ENCODE results near the gene PRDM15. TPM values are rescaled to one million over a fixed set of nuclear protein-coding genes. Genes with fewer than 3 reads are reported as not detected.

PRDM15 gene
- total RNA-seq, 4 donors from 2014 or later = 11.8 to 33.7 (median 18.5) TPM

DNA sequence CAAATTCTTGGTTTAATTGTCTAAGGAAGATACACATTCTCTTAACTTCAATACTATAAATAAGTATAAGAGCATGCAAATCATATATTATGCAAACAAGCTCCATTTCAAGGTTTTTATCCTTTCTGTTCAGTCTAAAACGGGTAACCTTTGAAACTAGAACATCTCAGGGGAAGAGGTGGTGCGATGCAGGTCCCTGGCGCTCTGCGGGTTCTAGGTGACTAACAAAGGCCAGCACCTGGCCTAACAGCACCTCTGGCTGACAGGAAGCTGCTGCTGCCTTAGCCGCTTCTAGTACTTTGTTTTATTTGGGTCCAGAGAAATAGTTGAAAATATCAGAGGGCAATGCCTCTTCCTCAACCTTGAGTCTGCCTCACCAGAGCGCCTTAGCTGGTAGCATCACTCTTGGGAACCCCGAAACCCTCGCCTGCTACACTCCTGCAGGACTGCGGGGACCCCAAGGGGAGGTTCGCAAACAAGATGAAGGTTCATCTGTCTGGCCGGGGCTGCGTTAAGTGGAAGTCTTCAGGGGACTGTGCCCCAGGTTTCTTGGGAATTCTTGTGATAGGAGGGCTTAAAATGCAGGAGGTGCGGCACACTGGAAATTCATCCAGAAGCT is 45.5 kb downstream of the PRDM15 start:
- TF ChIP-seq, protein P1, sequence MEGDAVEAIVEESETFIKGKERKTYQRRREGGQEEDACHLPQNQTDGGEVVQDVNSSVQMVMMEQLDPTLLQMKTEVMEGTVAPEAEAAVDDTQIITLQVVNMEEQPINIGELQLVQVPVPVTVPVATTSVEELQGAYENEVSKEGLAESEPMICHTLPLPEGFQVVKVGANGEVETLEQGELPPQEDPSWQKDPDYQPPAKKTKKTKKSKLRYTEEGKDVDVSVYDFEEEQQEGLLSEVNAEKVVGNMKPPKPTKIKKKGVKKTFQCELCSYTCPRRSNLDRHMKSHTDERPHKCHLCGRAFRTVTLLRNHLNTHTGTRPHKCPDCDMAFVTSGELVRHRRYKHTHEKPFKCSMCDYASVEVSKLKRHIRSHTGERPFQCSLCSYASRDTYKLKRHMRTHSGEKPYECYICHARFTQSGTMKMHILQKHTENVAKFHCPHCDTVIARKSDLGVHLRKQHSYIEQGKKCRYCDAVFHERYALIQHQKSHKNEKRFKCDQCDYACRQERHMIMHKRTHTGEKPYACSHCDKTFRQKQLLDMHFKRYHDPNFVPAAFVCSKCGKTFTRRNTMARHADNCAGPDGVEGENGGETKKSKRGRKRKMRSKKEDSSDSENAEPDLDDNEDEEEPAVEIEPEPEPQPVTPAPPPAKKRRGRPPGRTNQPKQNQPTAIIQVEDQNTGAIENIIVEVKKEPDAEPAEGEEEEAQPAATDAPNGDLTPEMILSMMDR (IDR thresholded peaks at IDR 0.05) = no peak
- no peak for TF ChIP-seq POLR2A (IDR thresholded peaks at IDR 0.05)
- TF ChIP-seq EP300 (IDR thresholded peaks at IDR 0.05) = no peak
- WGBS, 2 donors = 91 to 94% methylated on average over 13 of the region's 13 CpGs
- H3K27me3 ChIP-seq = no peaks in the 10 kb centered on the region
- no peaks in the 10 kb centered on the region for H3K9me3 ChIP-seq
- H3K4me3 ChIP-seq = no peak overlapping the region
- no peaks in the 10 kb centered on the region for H3K4me1 ChIP-seq
- no peak for DNase-seq (ENCODE audit: low spot score in 2 of 2)
- peaks cover 0 to 73% (median 3%) of the 10 kb centered on the region in 3 donors for H3K36me3 ChIP-seq
- no peak overlapping the region for H3K27ac ChIP-seq

DNA sequence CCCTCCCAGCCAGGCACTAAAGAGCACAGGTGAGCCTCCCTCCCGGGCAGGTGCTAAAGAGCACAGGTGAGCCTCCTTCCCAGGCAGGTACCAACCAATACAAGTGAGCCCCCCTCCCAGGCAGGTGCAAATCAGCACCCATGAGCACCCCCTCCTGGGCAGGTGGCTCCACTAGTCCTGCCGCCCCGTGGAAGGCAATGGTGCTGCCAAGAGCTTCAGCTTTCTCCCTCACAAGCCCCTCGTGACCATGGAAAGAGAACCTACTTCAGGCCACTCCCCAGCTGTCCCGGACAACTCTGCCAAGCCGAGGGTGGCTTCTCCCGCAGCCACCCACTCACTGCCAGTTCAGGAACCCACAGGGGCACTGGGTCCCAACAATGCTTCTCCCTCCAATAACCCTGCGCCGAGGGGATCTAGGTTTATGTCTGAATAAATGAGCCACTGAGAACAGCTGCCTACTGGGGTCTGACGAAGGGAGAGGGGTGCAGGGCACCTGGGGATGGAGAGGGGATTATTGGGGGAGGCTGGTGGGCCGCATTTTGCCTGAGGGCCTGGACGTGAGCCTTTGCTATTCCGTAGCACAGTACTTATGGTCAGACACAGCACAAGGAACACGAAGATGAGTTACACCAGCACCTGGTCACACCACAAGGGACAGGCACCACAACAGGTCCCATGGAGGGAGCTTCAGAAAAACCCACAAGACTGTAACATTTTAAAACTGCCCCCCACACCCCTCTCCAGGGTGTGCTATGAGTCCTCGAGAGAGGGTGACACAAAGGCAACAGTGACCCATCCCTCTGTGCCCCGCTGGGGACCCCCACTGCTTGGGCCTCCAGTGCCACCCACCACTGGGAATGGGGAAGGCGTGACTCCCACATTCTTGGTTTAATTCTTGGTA is 46.3 kb downstream of the PRDM15 start:
- WGBS, 2 donors = 84 to 94% methylated on average over 15 to 17 of the region's 17 CpGs
- no peak overlapping the region for H3K27ac ChIP-seq
- H3K27me3 ChIP-seq = no peaks in the 10 kb centered on the region
- TF ChIP-seq POLR2A (IDR thresholded peaks at IDR 0.05) = no peak
- TF ChIP-seq EP300 (IDR thresholded peaks at IDR 0.05) = no peak
- TF ChIP-seq, protein P1 (IDR thresholded peaks at IDR 0.05) = no peak
- no peaks in the 10 kb centered on the region for H3K9me3 ChIP-seq
- no peak for DNase-seq (ENCODE audit: low spot score in 2 of 2)
- H3K36me3 ChIP-seq = peaks cover 0 to 73% (median 3%) of the 10 kb centered on the region in 3 donors
- no peaks in the 10 kb centered on the region for H3K4me1 ChIP-seq
- H3K4me3 ChIP-seq = no peak overlapping the region

DNA sequence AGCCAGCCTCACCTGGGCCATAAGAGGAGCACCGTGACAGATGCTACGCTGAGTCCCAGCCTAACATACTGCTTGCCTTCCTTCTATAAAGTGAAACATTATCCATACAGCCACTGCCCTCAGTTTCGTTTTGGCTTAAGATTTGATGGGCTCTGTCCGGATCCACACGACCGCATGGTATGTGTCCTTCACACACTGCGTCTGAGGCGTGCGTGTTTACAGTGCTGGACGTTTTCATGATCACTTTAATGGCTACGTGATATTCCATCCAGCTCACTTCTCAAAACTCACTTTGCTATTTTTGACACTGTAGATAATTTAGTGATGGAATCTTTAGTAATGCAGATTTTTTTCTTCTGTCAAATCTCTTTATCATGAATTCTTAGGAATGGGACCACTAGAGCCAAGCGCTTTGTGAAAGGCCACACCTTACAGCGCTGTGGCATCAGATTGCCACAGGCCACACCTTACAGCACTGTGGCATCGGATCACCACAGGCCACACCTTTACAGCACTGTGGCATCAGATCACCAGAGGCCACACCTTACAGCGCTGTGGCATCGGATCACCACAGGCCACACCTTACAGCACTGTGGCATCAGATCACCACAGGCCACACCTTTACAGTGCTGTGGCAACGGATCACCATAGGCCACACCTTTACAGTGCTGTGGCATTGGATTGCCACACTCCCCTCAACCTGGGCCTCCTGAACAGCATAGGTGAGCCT is 47.1 kb downstream of the PRDM15 start:
- no peaks in the 10 kb centered on the region for H3K27me3 ChIP-seq
- TF ChIP-seq, protein P1 (IDR thresholded peaks at IDR 0.05) = no peak
- TF ChIP-seq EP300 (IDR thresholded peaks at IDR 0.05) = no peak
- no peak for TF ChIP-seq POLR2A (IDR thresholded peaks at IDR 0.05)
- H3K4me1 ChIP-seq = no peaks in the 10 kb centered on the region
- H3K4me3 ChIP-seq = no peak overlapping the region
- H3K27ac ChIP-seq = no peak overlapping the region
- 91 to 95% methylated on average over 17 of the region's 17 CpGs for WGBS, 2 donors
- no peak for DNase-seq (ENCODE audit: low spot score in 2 of 2)
- H3K9me3 ChIP-seq = no peaks in the 10 kb centered on the region
- peaks cover 0 to 73% (median 3%) of the 10 kb centered on the region in 3 donors for H3K36me3 ChIP-seq

DNA sequence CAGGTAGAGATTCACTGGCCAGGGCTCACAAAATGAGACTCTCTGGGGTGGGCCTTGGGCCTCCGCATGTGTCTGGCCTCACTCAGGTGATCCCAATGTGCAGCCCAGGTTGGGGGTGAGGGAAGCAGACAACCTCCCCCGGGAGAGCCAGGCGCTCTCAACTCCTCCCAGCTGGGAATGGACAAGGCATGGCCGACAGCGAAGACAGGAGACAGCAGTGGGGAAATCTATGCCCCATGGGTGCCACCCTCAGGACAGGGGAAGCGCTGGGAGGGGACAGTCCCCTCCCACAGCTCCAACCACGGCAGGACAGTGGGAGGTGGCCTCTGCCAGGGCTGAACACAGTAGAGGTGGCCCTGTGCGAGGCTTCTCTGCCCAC is 47.7 kb downstream of the PRDM15 start:
- TF ChIP-seq POLR2A (IDR thresholded peaks at IDR 0.05) = no peak
- no peak for TF ChIP-seq EP300 (IDR thresholded peaks at IDR 0.05)
- TF ChIP-seq, protein P1 (IDR thresholded peaks at IDR 0.05) = no peak
- 83% methylated on average over 8 of the region's 8 CpGs; no CpG with 5 or more reads in 1 of the 2 donors for WGBS, 2 donors
- Histone ChIP-seq H3K4me1 (no peaks in the 10 kb centered on the region), H3K27me3 (no peaks in the 10 kb centered on the region), H3K9me3 (no peaks in the 10 kb centered on the region), H3K27ac (no peak overlapping the region), H3K36me3 (peaks cover 0 to 73% (median 3%) of the 10 kb centered on the region in 3 donors), H3K4me3 (no peak overlapping the region)
- DNase-seq (ENCODE audit: low spot score in 2 of 2) = no peak

Measured in tibial nerve (tissue), 4 donors.